LoVo (cell line): ENCODE results near the gene CBLB.

Source experiments
- DNase-seq: peaks from one replicate; pipeline ENCODE4 v3.0.0-alpha.2; 2016; ENCODE audit warnings: low spot score

CBLB gene

DNA sequence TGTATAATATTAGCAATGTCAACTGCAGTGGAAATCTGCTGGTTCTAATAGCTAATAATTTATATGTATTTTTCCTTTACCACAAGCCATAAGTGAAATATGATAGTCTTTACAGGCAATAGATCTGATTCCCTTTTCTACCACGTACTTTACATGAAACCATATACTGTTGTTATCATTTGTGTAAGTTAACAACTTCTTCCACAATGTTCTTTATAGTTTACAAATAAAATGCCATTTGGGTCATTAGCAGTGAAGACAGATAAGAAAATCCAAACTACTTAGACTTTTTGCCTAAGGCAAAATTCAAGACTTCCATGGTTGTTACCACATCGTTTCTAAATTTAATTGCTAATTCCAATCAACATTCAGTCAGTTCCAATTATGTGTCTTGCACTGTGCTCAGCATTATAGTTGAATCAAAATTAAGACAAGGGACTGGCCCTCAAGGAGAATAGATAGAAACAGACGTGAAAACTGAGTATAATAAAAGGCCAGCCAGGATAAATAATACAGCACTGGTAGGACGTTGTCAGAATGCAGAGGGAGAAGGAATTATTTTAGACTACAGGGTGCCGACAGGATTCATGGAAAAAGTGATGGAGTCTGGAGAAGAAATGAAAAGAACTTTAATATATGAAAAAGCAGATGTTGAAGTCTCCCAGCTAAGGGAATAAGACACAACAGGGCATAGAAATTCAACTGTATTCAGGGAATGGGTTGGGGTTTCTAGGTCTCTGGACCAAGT, 252.3 kb downstream of the CBLB start:
- no peak for DNase-seq

DNA sequence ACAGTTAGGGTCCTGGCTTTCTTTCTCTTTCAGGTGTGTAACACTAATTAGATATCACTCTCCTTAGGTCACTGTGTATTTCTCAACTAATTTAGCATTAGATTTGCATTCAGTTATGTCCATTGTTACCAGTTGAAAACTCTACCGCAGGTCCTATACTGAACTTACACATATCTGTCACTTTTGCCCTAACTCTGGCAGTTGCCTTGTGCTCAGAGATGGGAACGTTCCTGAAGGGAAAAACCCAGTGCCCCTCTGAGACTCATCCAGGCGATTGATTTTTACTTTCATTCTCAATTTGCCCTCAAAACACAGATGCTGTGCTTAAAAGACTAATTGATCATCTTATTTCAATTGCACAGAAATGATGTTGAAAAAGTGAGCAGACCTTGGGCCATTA, 253.0 kb downstream of the CBLB start:
- DNase-seq = no peak

GRCh38 chr3:105614288-105615030, 254.4 kb downstream of the CBLB start:
- DNase-seq = no peak

- no peak for DNase-seq
Measured at GRCh38 chr3:105613120-105613519, 255.7 kb downstream of the CBLB start.

- DNase-seq = peak; percentile 53
Measured at GRCh38 chr3:105611304-105612192, 257.3 kb downstream of the CBLB start.

DNA sequence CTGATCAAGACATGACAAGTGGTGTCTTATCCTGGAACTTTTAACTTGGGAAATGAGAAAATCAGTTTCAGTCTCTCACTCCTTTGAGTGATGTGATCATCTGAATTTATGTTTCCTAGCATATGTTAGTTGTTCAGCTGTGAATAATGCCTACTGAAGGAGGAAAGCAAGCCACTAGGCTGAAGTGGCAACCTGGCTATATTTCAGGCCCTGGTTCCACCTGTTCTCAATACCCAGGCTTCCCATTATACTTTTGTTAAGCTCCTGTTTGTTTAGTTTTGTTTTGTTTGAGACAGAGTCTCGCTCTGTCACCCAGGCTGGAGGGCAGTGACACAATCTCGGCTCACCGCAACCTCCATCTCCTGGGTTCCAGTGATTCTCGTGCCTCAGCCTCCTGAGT, 258.3 kb downstream of the CBLB start:
- DNase-seq = no peak

DNA sequence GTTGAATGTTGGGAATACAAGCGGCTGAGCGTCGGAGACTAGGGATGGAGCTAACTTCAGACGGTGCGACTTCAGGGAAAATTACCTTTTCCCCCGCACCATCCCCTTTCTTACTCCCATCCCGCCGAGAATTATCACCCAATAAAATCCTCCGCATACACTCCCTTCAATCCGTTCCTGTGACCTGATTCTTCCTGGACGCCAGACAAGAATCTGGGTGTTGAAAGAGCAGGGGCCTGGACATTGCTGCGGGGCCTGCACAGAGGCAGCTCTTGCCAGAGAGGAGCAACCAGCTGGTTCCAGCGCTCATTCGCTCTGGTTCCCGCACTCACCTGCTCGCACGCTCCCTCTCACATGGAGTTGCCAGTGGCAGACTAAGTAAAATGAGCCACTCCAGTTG, 260.2 kb downstream of the CBLB start:
- DNase-seq = no peak

DNA sequence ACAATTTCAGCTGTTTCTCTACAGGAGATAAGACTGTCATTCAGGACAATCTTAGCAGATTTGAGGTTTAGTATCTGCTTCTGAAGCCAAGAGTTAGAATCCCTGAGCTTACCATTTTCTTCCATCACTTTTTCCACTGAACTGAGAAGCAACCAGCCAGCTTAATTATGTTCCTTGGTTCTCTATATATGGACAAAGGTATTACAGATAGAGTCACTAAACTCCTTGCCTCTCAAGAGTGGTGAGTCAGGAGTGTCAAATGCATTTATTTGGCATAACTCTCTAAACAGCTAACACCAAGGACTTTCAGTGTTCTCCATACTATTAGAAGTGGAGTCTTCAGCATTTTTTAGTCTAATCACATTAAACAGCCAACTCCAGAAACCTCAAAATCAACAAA, 262.8 kb downstream of the CBLB start:
- DNase-seq = no peak
